Adrenal gland (tissue), 5 donors: Measurements from ENCODE around the gene C6orf89.

Experiments
- CTCF ChIP-seq, 6 experiments: fragments of 450-650 bp in 4 of 6; fragments of 200-600 bp in 2 of 6; sonication (generic) in 1 of 6; IDR thresholded peaks; 1 replicate in 5 of 6; 2 replicates in 1 of 6; pipeline versions ENCODE4 v1.5.1 to v1.8.0; 2016 to 2021; ENCODE audit warnings: antibody characterized with exemption in 6 of 6, mild to moderate bottlenecking in 2 of 6, moderate library complexity in 1 of 6
- POLR2A ChIP-seq, 2 donors: fragments of 450-650 bp; IDR thresholded peaks; one replicate each; pipeline ENCODE4 v1.6.1; 2017; ENCODE audit warnings: antibody characterized with exemption in 2 of 2, mild to moderate bottlenecking in 2 of 2, moderate library complexity in 1 of 2
- donor health status: DM: no; HTN: no; CAD: no.

GRCh38 chr6:36968266-36968977, 82.7 kb downstream of the C6orf89 start:
- no peak for TF ChIP-seq CTCF (IDR thresholded peaks at IDR 0.05)
- no peak for TF ChIP-seq POLR2A (IDR thresholded peaks at IDR 0.05)
